HG03571 (cell line): ENCODE measurements around the gene RPL41.
"Not testable (repeated sequence)": the region's sequence is repeated elsewhere in the genome, so short reads cannot be mapped to it uniquely, and the experiment has no call there.

Experiments used
- ATAC-seq: cut with Tn5 transposase; IDR thresholded peaks from one replicate; pipeline ENCODE4 v1.9.1; 2021; ENCODE audit not compliant: unreplicated experiment

The RPL41 gene

DNA sequence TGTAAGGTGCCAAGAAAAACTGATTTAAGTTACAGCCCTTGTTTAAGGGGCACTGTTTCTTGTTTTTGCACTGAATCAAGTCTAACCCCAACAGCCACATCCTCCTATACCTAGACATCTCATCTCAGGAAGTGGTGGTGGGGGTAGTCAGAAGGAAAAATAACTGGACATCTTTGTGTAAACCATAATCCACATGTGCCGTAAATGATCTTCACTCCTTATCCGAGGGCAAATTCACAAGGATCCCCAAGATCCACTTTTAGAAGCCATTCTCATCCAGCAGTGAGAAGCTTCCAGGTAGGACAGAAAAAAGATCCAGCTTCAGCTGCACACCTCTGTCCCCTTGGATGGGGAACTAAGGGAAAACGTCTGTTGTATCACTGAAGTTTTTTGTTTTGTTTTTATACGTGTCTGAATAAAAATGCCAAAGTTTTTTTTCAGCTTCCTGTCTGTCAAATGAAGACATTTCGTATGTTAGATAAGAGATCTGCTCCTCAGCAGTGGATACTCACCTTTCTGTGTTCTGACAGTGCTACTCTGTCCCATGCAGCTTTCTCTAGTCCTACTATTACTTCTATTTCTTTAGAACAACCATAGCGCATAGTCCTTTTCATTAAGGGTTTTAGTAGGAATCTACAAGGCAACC lies 13.2 kb upstream of the RPL41 start:
- ATAC-seq: no peak

DNA sequence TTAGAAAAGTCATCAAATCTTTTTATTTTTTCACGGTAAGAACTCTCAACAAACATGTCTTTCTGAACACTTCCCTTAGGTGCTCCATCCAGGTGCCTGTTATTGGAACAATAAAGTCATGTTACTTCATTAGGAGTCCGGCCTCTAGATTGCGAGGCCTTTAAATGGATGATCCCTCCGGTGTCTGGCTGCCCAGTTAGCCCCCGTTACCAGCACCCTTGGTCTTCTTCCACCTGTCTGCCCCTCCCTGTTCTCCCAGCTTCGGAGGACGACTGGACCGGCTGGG lies 12.7 kb upstream of the RPL41 start:
- no peak for ATAC-seq

GRCh38 chr12:56104109-56104814 lies 12.2 kb upstream of the RPL41 start, which contains the start of gene PA2G4:
Gene PA2G4 (plus strand): TSS chr12:56104559. CDS start chr12:56104738, 179 bp downstream.
- ATAC-seq: peak; percentile 93

DNA sequence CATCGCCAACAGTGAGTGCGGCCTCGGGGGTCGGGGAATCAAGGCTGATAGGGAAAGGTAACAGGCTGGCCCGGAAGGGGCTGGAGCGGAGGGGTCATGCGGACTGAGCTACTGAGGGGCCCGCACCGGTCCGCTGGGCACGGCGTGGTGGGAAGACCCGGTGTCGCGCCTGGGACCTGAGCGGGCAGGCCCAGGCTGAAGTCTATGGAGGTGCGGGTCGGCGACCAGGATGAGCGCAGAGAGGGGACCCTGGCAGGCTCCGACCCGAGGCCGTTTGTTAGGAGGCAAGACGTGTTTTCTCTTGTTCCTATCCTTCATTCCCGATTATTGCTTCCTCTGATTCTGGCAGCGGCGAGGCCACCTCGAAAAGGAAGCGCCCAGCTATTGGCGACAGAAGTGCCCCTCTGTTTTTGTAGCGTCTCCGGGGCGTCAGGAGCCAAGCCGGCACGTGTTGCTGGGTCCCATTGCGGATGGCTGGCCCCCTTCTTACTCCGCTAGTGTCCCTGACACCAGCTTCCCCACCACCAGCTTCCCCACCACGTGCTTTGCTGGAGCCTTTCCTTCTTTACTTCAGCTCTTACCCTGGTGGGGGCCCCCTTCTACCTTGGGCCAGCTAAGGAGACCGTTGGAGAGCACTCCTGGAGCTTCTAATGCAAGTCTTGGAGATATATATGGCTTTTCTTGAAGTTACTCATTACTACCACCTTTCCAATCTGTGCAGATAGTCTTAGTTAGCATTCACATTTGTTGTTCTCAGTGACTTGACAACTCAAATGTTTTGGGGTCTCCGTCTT lies 11.4 kb upstream of the RPL41 start:
- peak; percentile 2 for ATAC-seq

GRCh38 chr12:56105609-56105902 lies 10.9 kb upstream of the RPL41 start:
- no peak for ATAC-seq

GRCh38 chr12:56107242-56107641 lies 9.2 kb upstream of the RPL41 start:
- no peak for ATAC-seq

- no peak for ATAC-seq
These were observed 5.9 kb upstream of the RPL41 start for GRCh38 chr12:56110571-56110970.

- no peak for ATAC-seq
These were observed 2.3 kb upstream of the RPL41 start for GRCh38 chr12:56114084-56114483.

DNA sequence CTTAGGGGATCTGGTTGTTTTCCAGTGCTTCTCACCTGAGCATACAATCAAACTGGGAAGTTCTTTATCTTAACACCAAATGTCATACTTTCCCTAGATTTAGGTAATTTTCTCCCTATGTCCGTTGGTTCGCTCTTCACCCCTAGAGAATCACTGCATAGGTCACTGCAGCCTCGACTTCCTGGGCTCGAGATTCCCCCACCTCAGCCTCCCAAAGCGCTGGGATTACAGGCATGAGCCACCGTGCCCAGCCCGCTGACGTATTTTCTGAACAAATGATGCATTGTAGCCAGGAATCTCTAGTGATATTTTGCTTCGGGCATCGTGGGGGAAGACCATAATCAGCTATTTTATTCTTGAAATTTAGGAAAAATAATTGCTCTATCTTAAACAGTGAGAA lies 1.1 kb upstream of the RPL41 start:
- no peak for ATAC-seq

GRCh38 chr12:56117082-56117706 lies 761 bp downstream of the RPL41 start:
- not testable (repeated sequence) for ATAC-seq

GRCh38 chr12:56117778-56118687 lies 1.6 kb downstream of the RPL41 start, which contains the start of gene ZC3H10:
Gene ZC3H10 (plus strand): TSS chr12:56118266. CDS start chr12:56120563, 2,297 bp downstream.
- peak; percentile 78 for ATAC-seq

DNA sequence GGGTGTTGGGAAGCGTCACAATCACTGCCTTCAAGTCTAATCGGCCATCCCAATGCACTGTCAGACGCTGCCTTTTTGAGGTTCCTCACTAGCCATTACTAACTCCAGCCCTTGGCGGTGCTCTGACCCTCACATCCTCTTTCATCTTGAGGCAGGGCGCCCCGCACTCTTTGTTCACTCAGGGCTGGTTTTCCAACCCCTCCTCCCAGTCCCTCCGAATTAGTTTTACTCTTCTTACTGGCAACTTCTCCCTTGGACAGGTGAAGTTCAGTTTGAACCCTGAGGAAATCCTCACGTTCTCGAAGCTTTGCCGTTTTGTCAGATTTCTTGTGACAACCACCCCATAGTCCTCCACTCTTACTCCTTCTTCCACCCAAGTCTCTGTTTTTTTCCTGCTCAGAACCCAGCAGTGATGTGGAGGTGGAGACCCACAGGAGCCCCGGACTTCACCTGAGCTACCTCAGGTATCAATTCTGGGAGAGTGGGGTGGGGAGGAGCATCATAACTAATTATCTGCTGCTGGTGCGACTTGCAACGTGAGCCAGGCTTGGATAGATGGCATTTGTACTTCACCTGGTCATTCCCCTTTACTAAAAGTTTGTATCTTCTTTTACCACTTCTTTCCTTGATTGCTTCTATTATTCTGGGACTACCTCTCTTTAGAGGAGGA lies 2.4 kb downstream of the RPL41 start:
- ATAC-seq: no peak

DNA sequence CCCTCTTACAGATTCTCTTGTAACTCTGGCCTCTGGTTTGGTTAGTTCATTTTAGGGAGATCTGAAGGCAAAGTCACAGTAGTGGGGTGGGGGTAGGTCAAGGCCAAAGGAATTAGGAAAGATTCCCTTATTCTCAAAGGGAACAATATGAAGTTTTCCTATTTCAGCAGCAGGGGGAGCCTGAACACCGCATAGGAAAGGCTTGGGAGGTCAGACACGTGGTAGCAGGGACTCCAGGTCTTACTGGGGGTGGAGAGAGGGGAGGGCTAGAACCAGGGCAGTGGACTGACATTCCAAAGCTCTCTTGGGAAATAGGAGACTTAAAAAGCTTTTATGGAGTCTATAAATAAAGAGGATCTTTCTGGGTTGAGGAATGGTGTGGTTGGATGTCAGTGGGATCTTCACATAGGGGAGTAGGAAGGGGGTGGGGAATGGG lies 2.9 kb downstream of the RPL41 start:
- ATAC-seq: no peak

DNA sequence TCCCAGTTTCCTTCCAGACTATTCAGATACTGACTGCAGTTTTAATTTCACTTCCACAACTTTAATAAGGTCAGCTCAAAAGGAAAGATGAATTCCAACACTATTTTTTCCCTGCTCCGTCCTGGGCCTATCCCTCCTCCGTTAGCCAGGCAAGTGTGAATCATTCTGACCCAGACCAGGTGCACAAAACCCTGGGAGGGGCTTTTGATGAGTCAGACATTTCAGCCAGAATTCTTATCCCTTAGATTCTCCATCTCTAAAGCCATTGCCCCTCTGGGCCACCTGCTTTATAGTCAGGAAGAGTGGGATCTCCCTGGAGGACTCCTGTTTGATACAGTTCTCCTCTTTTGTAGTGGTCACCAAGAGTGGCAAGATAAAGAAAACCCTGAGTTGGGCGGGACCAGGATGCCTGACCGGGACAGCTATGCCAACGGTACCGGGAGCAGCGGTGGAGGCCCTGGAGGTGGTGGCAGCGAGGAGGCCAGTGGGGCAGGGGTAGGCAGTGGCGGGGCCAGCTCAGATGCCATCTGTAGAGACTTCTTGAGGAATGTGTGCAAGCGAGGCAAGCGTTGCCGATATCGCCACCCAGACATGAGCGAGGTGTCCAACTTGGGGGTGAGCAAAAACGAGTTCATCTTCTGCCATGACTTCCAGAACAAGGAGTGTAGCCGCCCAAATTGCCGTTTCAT lies 3.9 kb downstream of the RPL41 start:
- no peak for ATAC-seq

DNA sequence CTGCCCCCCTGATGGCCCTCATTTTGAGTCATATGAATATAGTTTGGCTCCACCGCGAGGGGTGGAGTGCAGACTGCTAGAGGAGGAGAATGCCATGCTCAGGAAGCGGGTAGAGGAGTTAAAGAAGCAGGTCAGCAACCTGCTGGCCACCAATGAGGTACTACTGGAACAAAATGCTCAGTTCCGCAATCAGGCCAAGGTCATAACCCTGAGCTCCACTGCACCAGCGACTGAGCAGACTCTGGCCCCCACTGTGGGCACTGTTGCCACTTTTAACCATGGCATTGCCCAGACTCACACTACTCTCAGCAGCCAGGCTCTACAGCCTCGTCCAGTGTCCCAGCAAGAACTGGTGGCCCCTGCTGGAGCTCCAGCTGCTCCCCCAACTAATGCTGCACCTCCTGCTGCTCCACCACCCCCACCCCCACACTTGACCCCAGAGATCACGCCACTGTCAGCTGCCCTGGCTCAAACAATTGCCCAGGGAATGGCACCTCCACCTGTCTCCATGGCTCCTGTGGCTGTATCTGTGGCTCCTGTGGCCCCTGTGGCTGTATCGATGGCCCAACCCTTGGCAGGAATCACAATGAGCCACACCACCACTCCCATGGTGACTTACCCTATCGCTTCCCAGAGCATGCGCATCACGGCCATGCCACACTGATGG lies 4.9 kb downstream of the RPL41 start:
- no peak for ATAC-seq

- no peak for ATAC-seq
These were observed 6.2 kb downstream of the RPL41 start for GRCh38 chr12:56122637-56123036.

GRCh38 chr12:56124133-56124532 lies 7.7 kb downstream of the RPL41 start:
- no peak for ATAC-seq

- ATAC-seq: no peak
These were observed 10.4 kb downstream of the RPL41 start for GRCh38 chr12:56126732-56127239.

DNA sequence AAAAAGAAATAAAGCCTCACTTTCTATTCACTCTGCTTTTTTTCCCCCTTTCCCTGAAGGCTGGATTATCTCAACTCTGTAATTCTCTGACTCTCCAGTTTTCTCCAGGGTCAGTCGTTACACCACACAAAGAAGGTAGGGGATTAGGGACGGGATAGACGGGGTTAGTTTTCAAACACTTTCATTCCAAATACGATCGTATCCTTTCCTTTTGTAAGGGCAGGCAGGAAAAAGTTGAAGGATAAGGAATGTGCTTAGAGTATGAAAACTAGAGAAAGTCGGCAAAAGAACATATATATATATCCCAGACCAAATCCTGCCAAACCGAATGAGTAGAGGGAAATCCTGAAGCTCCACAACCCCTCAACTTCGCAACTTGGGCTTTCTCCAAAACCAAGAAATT lies 11.1 kb downstream of the RPL41 start:
- ATAC-seq: no peak
